Stimulated activated CD8-positive, alpha-beta memory T cell treated with anti-CD3 and anti-CD28 coated beads, Interleukin-4, amount 100 ng/mL, for 48 hours (primary cell): ENCODE data around the gene ZNF544.
A peak's percentile ranks its signal among the peaks of the same experiment; 100 is the strongest.

ENCODE experiments used
- DNase-seq: peaks from one replicate; pipeline ENCODE4 v3.0.0-alpha.2; 2020

ZNF544 gene

GRCh38 chr19:58228585-58229254 is at the start of gene ZNF544:
Gene ZNF544 (plus strand): TSS chr19:58228914. CDS start chr19:58244024, 15,110 bp downstream.
- DNase-seq: peak; percentile 85

- peak; percentile 74 for DNase-seq
Measured at GRCh38 chr19:58181902-58182576, 46.7 kb upstream of the ZNF544 start.

- DNase-seq: no peak
Measured at GRCh38 chr19:58182577-58182988, 46.1 kb upstream of the ZNF544 start.

- peak; percentile 94 for DNase-seq
Measured at GRCh38 chr19:58182989-58183816, 45.5 kb upstream of the ZNF544 start, which contains the start of gene ZNF274. Gene ZNF274 (plus strand): TSS chr19:58183061. CDS start chr19:58183966, 905 bp downstream.

GRCh38 chr19:58183817-58184215 is 44.9 kb upstream of the ZNF544 start:
- no peak for DNase-seq

GRCh38 chr19:58196901-58197616 is 31.7 kb upstream of the ZNF544 start:
- no peak for DNase-seq

- DNase-seq: no peak
Measured at GRCh38 chr19:58203814-58204475, 24.8 kb upstream of the ZNF544 start.

- no peak for DNase-seq
Measured at GRCh38 chr19:58204566-58204965, 24.1 kb upstream of the ZNF544 start.

GRCh38 chr19:58209577-58209976 is 19.1 kb upstream of the ZNF544 start:
- DNase-seq: no peak

GRCh38 chr19:58212336-58213074 is 16.2 kb upstream of the ZNF544 start:
- no peak for DNase-seq

GRCh38 chr19:58213075-58213369 is 15.7 kb upstream of the ZNF544 start:
- no peak for DNase-seq

GRCh38 chr19:58217069-58217481 is 11.6 kb upstream of the ZNF544 start:
- no peak for DNase-seq

GRCh38 chr19:58217607-58218391 is 10.9 kb upstream of the ZNF544 start:
- no peak for DNase-seq

GRCh38 chr19:58218899-58219298 is 9.8 kb upstream of the ZNF544 start:
- peak; percentile 53 for DNase-seq

- DNase-seq: no peak
Measured at GRCh38 chr19:58227964-58228584, 640 bp upstream of the ZNF544 start.

- peak; percentile 40 for DNase-seq
Measured at GRCh38 chr19:58229255-58229639, 533 bp downstream of the ZNF544 start.

- DNase-seq: no peak
Measured at GRCh38 chr19:58237324-58237723, 8.6 kb downstream of the ZNF544 start.

GRCh38 chr19:58243351-58243750 is 14.6 kb downstream of the ZNF544 start:
- no peak for DNase-seq

- DNase-seq: no peak
Measured at GRCh38 chr19:58248886-58249285, 20.2 kb downstream of the ZNF544 start.

- no peak for DNase-seq
Measured at GRCh38 chr19:58252102-58252685, 23.5 kb downstream of the ZNF544 start.
